ENCODE measurements around the gene CARTPT. TPM values are rescaled to one million over a fixed set of nuclear protein-coding genes. Genes with fewer than 3 reads are reported as not detected.

CARTPT gene
- total RNA-seq, 1 experiment from 2014 or later = not detected

DNA sequence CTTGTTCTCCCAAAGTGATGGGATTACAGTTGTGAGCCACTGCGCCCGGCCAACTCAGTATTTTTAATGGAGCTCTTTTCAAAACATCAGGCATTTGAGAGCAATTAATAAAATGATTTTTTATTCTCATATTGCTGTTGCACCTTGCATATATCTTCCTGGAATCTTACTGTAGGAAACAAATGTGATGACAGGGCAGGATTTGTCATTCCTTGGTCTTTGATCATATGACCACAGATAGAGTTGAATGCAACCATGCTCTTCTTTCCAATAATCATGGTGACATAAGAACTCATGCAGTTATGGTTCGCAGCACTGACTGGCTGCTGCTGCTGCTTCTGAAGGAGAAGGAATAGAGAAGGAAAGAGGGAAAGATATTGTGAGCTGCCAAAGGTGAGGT lies 28.1 kb downstream of the CARTPT start:
- no peak for TF ChIP-seq YY1 (IDR thresholded peaks at IDR 0.05; ENCODE audit: extremely low read depth, insufficient replicate concordance, low read depth, low read length)
- TF ChIP-seq CEBPB (IDR thresholded peaks at IDR 0.05; ENCODE audit: low read depth) = no peak
- TF ChIP-seq POLR2AphosphoS5 (IDR thresholded peaks at IDR 0.05; ENCODE audit: low read depth, low read length) = no peak
- no peak for TF ChIP-seq FOSL1 (IDR thresholded peaks at IDR 0.05; ENCODE audit: low read depth)
- no peak for TF ChIP-seq MAX (IDR thresholded peaks at IDR 0.05)
- TF ChIP-seq CTCF (IDR thresholded peaks at IDR 0.05 in 2 of 3, conservative IDR thresholded peaks at IDR 0.05 in 1 of 3; ENCODE audit: borderline replicate concordance in 1 of 3, insufficient read depth in 1 of 3, low read depth in 2 of 3, low read length in 2 of 3) = no peak
- no peak for TF ChIP-seq EZH2 (IDR thresholded peaks at IDR 0.05)
- TF ChIP-seq ZNF274 (IDR thresholded peaks at IDR 0.05; ENCODE audit: low read depth, low read length) = no peak
- no peak for TF ChIP-seq ELF1 (IDR thresholded peaks at IDR 0.05; ENCODE audit: borderline replicate concordance, low read depth)
- CTCF ChIA-PET = no interaction called here
- RAD21 ChIA-PET (ENCODE audit: low non-redundant PET in 1 of 2, low total read pairs in 2 of 2, uncharacterized antibody in 2 of 2, unreplicated experiment in 2 of 2) = no interaction called here

More for the DNA sequence above, 28.1 kb downstream of the CARTPT start:
- ATAC-seq = no peak
- intact Hi-C loops (cut with micrococcal nuclease) = no loop called here
- no peak overlapping the region for H3K4me2 ChIP-seq (ENCODE audit: low read length)
- no peak overlapping the region for H3K27ac ChIP-seq (ENCODE audit: low read depth, low read length)
- no peaks in the 10 kb centered on the region for H3K79me2 ChIP-seq (ENCODE audit: insufficient read depth, low read length)
- H3K9me2 ChIP-seq (ENCODE audit: insufficient read depth) = no peaks in the 10 kb centered on the region
- no peak for DNase-seq (ENCODE audit: low read depth, low spot score)
- H3K4me3 ChIP-seq (replicated peaks in 1 of 2; ENCODE audit: low read depth in 1 of 2, low read length in 2 of 2) = no peak overlapping the region
- H3K27me3 ChIP-seq (ENCODE audit: insufficient read depth, low read length) = no peaks in the 10 kb centered on the region
- POLR2A ChIA-PET = no interaction called here
- H3K9me3 ChIP-seq (ENCODE audit: control insufficient read depth in 1 of 2, insufficient read depth in 1 of 2, low read depth in 1 of 2, low read length in 2 of 2) = no peaks in the 10 kb centered on the region
- H4K20me1 ChIP-seq (ENCODE audit: insufficient read depth) = no peaks in the 10 kb centered on the region
- H3K4me1 ChIP-seq (ENCODE audit: control insufficient read depth in 1 of 2, insufficient read depth in 2 of 2, low read length in 2 of 2) = no peaks in the 10 kb centered on the region
- H2AFZ ChIP-seq (ENCODE audit: low read depth, low read length, poor library complexity, severe bottlenecking) = no peak overlapping the region
- no TSS peak for BruUV-seq (replicated peaks)
- no peak overlapping the region for H3K9ac ChIP-seq (ENCODE audit: low read length)
- H3K36me3 ChIP-seq (ENCODE audit: control insufficient read depth in 1 of 2, insufficient read depth in 2 of 2, low read length in 2 of 2) = no peaks in the 10 kb centered on the region

Data from HCT116 (cell line).